Upper lobe of left lung (tissue), 6 donors: ENCODE data around the gene FGF14. TPM values are rescaled to one million over a fixed set of nuclear protein-coding genes. Genes with fewer than 3 reads are reported as not detected.
"Not testable (repeated sequence)": the region's sequence is repeated elsewhere in the genome, so short reads cannot be mapped to it uniquely, and the experiment has no call there.

Experiments
- ATAC-seq, 2 donors: fragments of 200-7000 bp; cut with Tn5 transposase; one replicate each; pipeline ENCODE4 v1.9.1; 2022; ENCODE audit warnings: mild to moderate bottlenecking in 2 of 2, moderate library complexity in 2 of 2; ENCODE audit not compliant: low FRiP score in 2 of 2
- DNase-seq, 2 donors: peaks; one replicate each; pipeline ENCODE4 v3.0.0-alpha.2; 2019 to 2020
- H3K27ac ChIP-seq, 4 donors: fragments of 200-600 bp; sonication (generic); one replicate each; pipeline ENCODE4 v1.5.1; 2016 to 2019
- H3K27me3 ChIP-seq, 4 donors: fragments of 200-600 bp; sonication (generic); one replicate each; pipeline ENCODE4 v1.5.1; 2017 to 2019
- H3K36me3 ChIP-seq, 4 donors: fragments of 200-600 bp; sonication (generic); one replicate each; pipeline ENCODE4 v1.5.1; 2016 to 2019
- H3K4me1 ChIP-seq, 4 donors: fragments of 200-600 bp; sonication (generic); one replicate each; pipeline ENCODE4 v1.5.1; 2018 to 2019
- H3K4me3 ChIP-seq, 4 donors: fragments of 200-600 bp; sonication (generic); one replicate each; pipeline ENCODE4 v1.5.1; 2017 to 2019; ENCODE audit warnings: mild to moderate bottlenecking in 2 of 4, moderate library complexity in 1 of 4
- H3K9me3 ChIP-seq, 4 donors: fragments of 200-600 bp; sonication (generic); one replicate each; pipeline ENCODE4 v1.5.1; 2018 to 2019
- CTCF ChIP-seq, 6 experiments: fragments of 450-650 bp in 4 of 6; fragments of 200-600 bp in 2 of 6; sonication (generic) in 2 of 6; IDR thresholded peaks; one replicate each; pipeline ENCODE4 v1.5.1; 2016 to 2019; ENCODE audit warnings: antibody characterized with exemption in 6 of 6
- EP300 ChIP-seq, 4 donors: sonication (generic); formaldehyde crosslinking; IDR thresholded peaks; one replicate each; pipeline ENCODE4 v1.5.1; 2017; ENCODE audit warnings: antibody characterized with exemption in 4 of 4, control low read depth in 2 of 4
- POLR2A ChIP-seq, 4 donors: fragments of 450-650 bp; IDR thresholded peaks; one replicate each; pipeline ENCODE4 v1.5.1; 2016 to 2017; ENCODE audit warnings: antibody characterized with exemption in 4 of 4, mild to moderate bottlenecking in 2 of 4
- POLR2AphosphoS5 ChIP-seq, 2 donors: sonication (generic); formaldehyde crosslinking; IDR thresholded peaks; one replicate each; pipeline ENCODE4 v1.5.1; 2017; ENCODE audit warnings: antibody characterized with exemption in 2 of 2
- WGBS, 2 donors: methylation state at CpG; one replicate each; pipeline ENCODE4 v1.1.5; 2017 to 2018; 5-methylcytosine and 5-hydroxymethylcytosine counted together
- total RNA-seq, 6 donors: library from RNA; depleted of rRNA in 4 of 6; stranded (reverse); fragments of >200 nt in 4 of 6; gene quantifications; one replicate each; pipeline versions ENCODE4 v1.1.0 to v1.2.1, GENCODE V29; 2016 to 2021
- donor health status: DM: no; HTN: no; CAD: no; lungs with moderate emphysema.
- donor health status: DM: no; HTN: yes; CAD: no; lungs with severe emphysema.

The FGF14 gene
- total RNA-seq, 6 donors from 2014 or later: 0.80 to 8.4 (median 4.1) TPM

- no peak overlapping the region for H3K4me3 ChIP-seq
- no peak for DNase-seq
- ATAC-seq: no peak
- no peaks in the 10 kb centered on the region for H3K4me1 ChIP-seq
- no peaks in the 10 kb centered on the region for H3K9me3 ChIP-seq
- no peak overlapping the region for H3K27ac ChIP-seq
- no peaks in the 10 kb centered on the region for H3K27me3 ChIP-seq
- WGBS, 2 donors: 84 to 92% methylated on average over 6 of the region's 6 CpGs
- no peaks in the 10 kb centered on the region for H3K36me3 ChIP-seq
- TF ChIP-seq POLR2AphosphoS5 (IDR thresholded peaks at IDR 0.05) (no peak), CTCF (IDR thresholded peaks at IDR 0.05) (no peak), EP300 (IDR thresholded peaks at IDR 0.05) (no peak), POLR2A (IDR thresholded peaks at IDR 0.05) (no peak)
These were observed 330.1 kb downstream of the FGF14 start for GRCh38 chr13:102071711-102072110.

- not testable (repeated sequence) for H3K36me3 ChIP-seq, H3K9me3 ChIP-seq, H3K27ac ChIP-seq, ATAC-seq, H3K27me3 ChIP-seq, H3K4me3 ChIP-seq, H3K4me1 ChIP-seq
- peak in 1 of 2 donors; percentile 62 for DNase-seq
- WGBS, 2 donors: 93 to 96% methylated on average over 7 to 18 of the region's 28 CpGs
These were observed 333.5 kb downstream of the FGF14 start for GRCh38 chr13:102068323-102068722.

GRCh38 chr13:102055090-102055779 lies 346.6 kb downstream of the FGF14 start:
- TF ChIP-seq POLR2AphosphoS5 (IDR thresholded peaks at IDR 0.05): no peak
- TF ChIP-seq POLR2A (IDR thresholded peaks at IDR 0.05): no peak
- no peak for TF ChIP-seq CTCF (IDR thresholded peaks at IDR 0.05)
- no peak for TF ChIP-seq EP300 (IDR thresholded peaks at IDR 0.05)
- H3K4me1 ChIP-seq: no peaks in the 10 kb centered on the region
- H3K9me3 ChIP-seq: peaks cover 0 to 14% (median 7%) of the 10 kb centered on the region in 4 donors
- H3K4me3 ChIP-seq: no peak overlapping the region
- H3K36me3 ChIP-seq: no peaks in the 10 kb centered on the region
- DNase-seq: no peak
- no peaks in the 10 kb centered on the region for H3K27me3 ChIP-seq
- no peak for ATAC-seq
- H3K27ac ChIP-seq: no peak overlapping the region
- WGBS, 2 donors: 47 to 54% methylated on average over 2 of the region's 2 CpGs

- no peaks in the 10 kb centered on the region for H3K27me3 ChIP-seq
- TF ChIP-seq POLR2AphosphoS5 (IDR thresholded peaks at IDR 0.05) (no peak), CTCF (IDR thresholded peaks at IDR 0.05) (no peak), EP300 (IDR thresholded peaks at IDR 0.05) (no peak), POLR2A (IDR thresholded peaks at IDR 0.05) (no peak)
- H3K9me3 ChIP-seq: peaks cover 0 to 14% (median 7%) of the 10 kb centered on the region in 4 donors
- H3K27ac ChIP-seq: no peak overlapping the region
- H3K36me3 ChIP-seq: no peaks in the 10 kb centered on the region
- no peak for DNase-seq
- no peak overlapping the region for H3K4me3 ChIP-seq
- ATAC-seq: no peak
- no peaks in the 10 kb centered on the region for H3K4me1 ChIP-seq
- 82 to 97% methylated on average over 1 of the region's 1 CpG for WGBS, 2 donors
These were observed 352.0 kb downstream of the FGF14 start for GRCh38 chr13:102049853-102050252.

- ATAC-seq (no peak), DNase-seq (no peak)
- TF ChIP-seq EP300 (IDR thresholded peaks at IDR 0.05): no peak
These were observed 356.1 kb downstream of the FGF14 start for GRCh38 chr13:102045731-102046130.

GRCh38 chr13:102042746-102043145 lies 359.1 kb downstream of the FGF14 start:
- H3K9me3 ChIP-seq: no peaks in the 10 kb centered on the region
- H3K27ac ChIP-seq: no peak overlapping the region
- TF ChIP-seq POLR2A (IDR thresholded peaks at IDR 0.05) (no peak), EP300 (IDR thresholded peaks at IDR 0.05) (no peak), CTCF (IDR thresholded peaks at IDR 0.05) (no peak), POLR2AphosphoS5 (IDR thresholded peaks at IDR 0.05) (no peak)
- DNase-seq: no peak
- H3K36me3 ChIP-seq: no peaks in the 10 kb centered on the region
- no peaks in the 10 kb centered on the region for H3K27me3 ChIP-seq
- WGBS, 2 donors: 64 to 74% methylated on average over 4 of the region's 4 CpGs
- ATAC-seq: no peak
- H3K4me3 ChIP-seq: no peak overlapping the region
- no peaks in the 10 kb centered on the region for H3K4me1 ChIP-seq

More at GRCh38 chr13:102045731-102046130, 356.1 kb downstream of the FGF14 start:
- Histone ChIP-seq H3K36me3 (no peaks in the 10 kb centered on the region), H3K27ac (no peak overlapping the region), H3K27me3 (no peaks in the 10 kb centered on the region), H3K9me3 (peaks cover 0 to 2% (median 0%) of the 10 kb centered on the region in 4 donors), H3K4me1 (no peaks in the 10 kb centered on the region), H3K4me3 (no peak overlapping the region)
- WGBS, 2 donors: 17 to 24% methylated on average over 1 of the region's 1 CpG
